K562 (cell line): ENCODE measurements around the gene ALG9. TPM values are rescaled to one million over a fixed set of nuclear protein-coding genes. Genes with fewer than 3 reads are reported as not detected.

Experiments used
- ATAC-seq: fragments of 200-7000 bp; cut with Tn5 transposase; 3 replicates; pipeline ENCODE4 v1.9.1; 2020; ENCODE audit warnings: moderate library complexity
- BruUV-seq: library from RNA; stranded (reverse); fragments of 400-500 nt; replicated peaks from 2 replicates; lab custom pipeline; 2021; lab: Mats Ljungman, UMichigan
- CTCF ChIA-PET: fragments of 300-600 bp; formaldehyde crosslinking; extraction: SDS; loops from one replicate; lab custom pipeline; 2021; ENCODE audit warnings: low intra/inter-chr PET ratio; lab: Yijun Ruan, JAX
- POLR2A ChIA-PET: fragments of 300-600, 350-650 bp; sonication (Branson Sonifier 250); formaldehyde crosslinking; extraction: SDS; loops from one replicate; lab custom pipeline; 2021; ENCODE audit warnings: antibody characterized with exemption, inconsistent platforms; lab: Yijun Ruan, JAX
- DNase-seq, 4 experiments: peaks; one replicate each; pipeline versions ENCODE4 v3.0.0 to v3.0.0-alpha.2; 2011 to 2018; ENCODE audit warnings: low spot score in 3 of 4, mixed read lengths in 3 of 4; ENCODE audit errors: extremely low read depth in 1 of 4
- FAIRE-seq: peaks from 2 replicates; lab custom pipeline; 2011; peaks lifted over from hg19 to GRCh38; lab: Jason Lieb, UNC
- H2AFZ ChIP-seq: 2 replicates; pipeline ENCODE4 v1.6.0; 2011; ENCODE audit warnings: low read depth, low read length, control low read depth, inconsistent platforms
- H3K27ac ChIP-seq: fragments of 200-600 bp; 3 replicates; pipeline ENCODE4 v1.8.0; 2011; ENCODE audit warnings: low read depth, mild to moderate bottlenecking, control low read depth, inconsistent platforms, low read length, moderate library complexity, mixed read lengths; ENCODE audit errors: extremely low read depth
- H3K27me3 ChIP-seq, 2 experiments: fragments of 300-600 bp in 1 of 2; 2 replicates in 1 of 2; 3 replicates in 1 of 2; pipeline versions ENCODE4 v1.6.0 to v1.8.0; 2011; ENCODE audit warnings: inconsistent platforms in 2 of 2, low read length in 2 of 2, mild to moderate bottlenecking in 1 of 2, mixed read lengths in 1 of 2, moderate library complexity in 1 of 2; ENCODE audit not compliant: control insufficient read depth in 2 of 2, insufficient read depth in 2 of 2
- H3K36me3 ChIP-seq: fragments of 300-600 bp; 3 replicates; pipeline ENCODE4 v1.8.0; 2011; ENCODE audit warnings: mild to moderate bottlenecking, low read length, inconsistent platforms; ENCODE audit not compliant: control insufficient read depth, insufficient read depth
- H3K4me1 ChIP-seq, 2 experiments: fragments of 200-600 bp in 1 of 2; replicated peaks in 1 of 2; 2 replicates in 1 of 2; 3 replicates in 1 of 2; pipeline versions ENCODE4 v1.5.1 to v1.8.0; 2011; ENCODE audit warnings: inconsistent platforms in 2 of 2, low read length in 2 of 2, mild to moderate bottlenecking in 1 of 2, mixed read lengths in 1 of 2, moderate library complexity in 1 of 2; ENCODE audit not compliant: control insufficient read depth in 2 of 2, insufficient read depth in 2 of 2
- H3K4me2 ChIP-seq: 2 replicates; pipeline ENCODE4 v1.6.1; 2011; ENCODE audit warnings: low read length, control low read depth, inconsistent platforms, mixed read lengths; ENCODE audit not compliant: insufficient read depth
- H3K4me3 ChIP-seq: fragments of 200-600 bp; sonication (generic), shearing (Covaris generic); 2 replicates; pipeline ENCODE4 v1.5.1; 2016; ENCODE audit warnings: control low read depth, inconsistent platforms
- H3K79me2 ChIP-seq: fragments of 200-600 bp; 3 replicates; pipeline ENCODE4 v1.8.0; 2011; ENCODE audit warnings: low read length, inconsistent platforms; ENCODE audit not compliant: control insufficient read depth, insufficient read depth
- H3K9ac ChIP-seq, 2 experiments: 2 replicates each; pipeline versions ENCODE4 v1.6.0 to v1.6.1; 2011; ENCODE audit warnings: low read depth in 2 of 2, low read length in 2 of 2, control low read depth in 1 of 2, inconsistent platforms in 1 of 2, mild to moderate bottlenecking in 1 of 2, mixed read lengths in 1 of 2; ENCODE audit not compliant: insufficient read depth in 1 of 2
- H3K9me1 ChIP-seq: one replicate; pipeline ENCODE4 v1.6.0; 2011; ENCODE audit warnings: inconsistent platforms, mild to moderate bottlenecking, low read length, moderate library complexity; ENCODE audit not compliant: control insufficient read depth, insufficient read depth
- H3K9me3 ChIP-seq: replicated peaks from 2 replicates; pipeline ENCODE4 v1.5.1; 2011; ENCODE audit warnings: low read depth, low read length, inconsistent platforms; ENCODE audit not compliant: control insufficient read depth, insufficient read depth
- H4K20me1 ChIP-seq: replicated peaks from 2 replicates; pipeline ENCODE4 v1.6.1; 2011; ENCODE audit warnings: low read length, inconsistent platforms, mixed read lengths; ENCODE audit not compliant: control insufficient read depth, insufficient read depth
- BRD9 ChIP-seq: fragments of 450-650 bp; IDR thresholded peaks from 2 replicates; pipeline ENCODE4 v1.6.1; 2018; ENCODE audit warnings: low read depth; ENCODE audit not compliant: partially characterized antibody
- CTCF ChIP-seq, 3 experiments: IDR thresholded peaks in 2 of 3; conservative IDR thresholded peaks in 1 of 3; 2 replicates each; pipeline ENCODE4 v1.5.1; 2011 to 2012; ENCODE audit warnings: low read length in 3 of 3, mild to moderate bottlenecking in 3 of 3, control low read depth in 2 of 3, improper control_type of control experiment in 1 of 3, inconsistent platforms in 1 of 3, low read depth in 1 of 3, mixed read lengths in 1 of 3, moderate library complexity in 1 of 3; ENCODE audit not compliant: insufficient read depth in 2 of 3
- DLX4 ChIP-seq: fragments of 250-450 bp; sonication (Bioruptor Pico); IDR thresholded peaks from 2 replicates; pipeline ENCODE4 v1.6.1; 2021; ENCODE audit warnings: mild to moderate bottlenecking
- GATA2 ChIP-seq: sonication (generic); formaldehyde crosslinking; IDR thresholded peaks from 2 replicates; pipeline ENCODE4 v1.4.0; 2020; ENCODE audit warnings: mild to moderate bottlenecking, missing genetic modification reagents
- GTF2E2 ChIP-seq: fragments of 200-800 bp; sonication (Bioruptor generic); IDR thresholded peaks from 2 replicates; pipeline ENCODE4 v1.6.1; 2016; ENCODE audit warnings: missing genetic modification characterization, missing compliant biosample characterization
- KLF10 ChIP-seq: fragments of 250-450 bp; sonication (Bioruptor Pico); IDR thresholded peaks from 2 replicates; pipeline ENCODE4 v1.6.1; 2021; ENCODE audit warnings: matching md5 sums
- NCOA4 ChIP-seq: fragments of 450-650 bp; IDR thresholded peaks from 2 replicates; pipeline ENCODE4 v1.6.1; 2018; ENCODE audit warnings: mild to moderate bottlenecking; ENCODE audit not compliant: partially characterized antibody
- RERE ChIP-seq: sonication (generic); formaldehyde crosslinking; IDR thresholded peaks from 2 replicates; pipeline ENCODE4 v1.8.0; 2023; ENCODE audit warnings: missing genetic modification reagents, mild to moderate bottlenecking, borderline replicate concordance
- TFAM ChIP-seq: fragments of 250-450 bp; sonication (Bioruptor Pico); conservative IDR thresholded peaks from 2 replicates; pipeline ENCODE4 v1.5.0; 2021; ENCODE audit warnings: mild to moderate bottlenecking, moderate library complexity
- TOE1 ChIP-seq, 2 experiments: fragments of 450-650 bp in 1 of 2; sonication (generic) in 1 of 2; formaldehyde crosslinking in 1 of 2; IDR thresholded peaks; 2 replicates each; pipeline versions ENCODE4 v1.7.1 to v1.8.0; 2016 to 2022; ENCODE audit warnings: borderline replicate concordance in 2 of 2, mild to moderate bottlenecking in 2 of 2, antibody characterized with exemption in 1 of 2, inconsistent platforms in 1 of 2, low read depth in 1 of 2, missing genetic modification reagents in 1 of 2, moderate library complexity in 1 of 2
- ZNF3 ChIP-seq: fragments of 250-450 bp; sonication (Bioruptor Pico); IDR thresholded peaks from 2 replicates; pipeline ENCODE4 v1.5.0; 2021; ENCODE audit warnings: mild to moderate bottlenecking, moderate library complexity
- ZNF311 ChIP-seq: fragments of 250-450 bp; sonication (Bioruptor Pico); IDR thresholded peaks from 2 replicates; pipeline ENCODE4 v1.4.0; 2020; ENCODE audit warnings: mild to moderate bottlenecking, moderate library complexity
- ZNF354B ChIP-seq: fragments of 250-450 bp; sonication (Bioruptor Pico); IDR thresholded peaks from 2 replicates; pipeline ENCODE4 v1.4.0; 2020
- ZNF766 ChIP-seq: fragments of 200-800 bp; sonication (Bioruptor generic); conservative IDR thresholded peaks from 2 replicates; pipeline ENCODE4 v1.6.1; 2016; ENCODE audit warnings: missing genetic modification characterization, missing compliant biosample characterization
- WGBS: fragments of 100-300 bp; shearing (Covaris generic); methylation state at CpG from one replicate; pipeline ENCODE4 v1.1.6; 2016; ENCODE audit warnings: low coverage, mixed read lengths; ENCODE audit not compliant: insufficient coverage; ENCODE audit errors: missing lambda C conversion rate; 5-methylcytosine and 5-hydroxymethylcytosine counted together
- in situ Hi-C: fragments of 300-500 bp; cut with MboI; formaldehyde crosslinking; loops from 4 replicates; pipeline ENCODE4 v1.15.0; 2018; ENCODE audit warnings: inconsistent platforms, mixed read lengths
- intact Hi-C: fragments of 100-400 bp; cut with micrococcal nuclease; formaldehyde crosslinking; loops from 2 replicates; pipeline ENCODE4 v1.14.2; 2022
- polyA plus RNA-seq, 8 experiments: library from polyadenylated mRNA; depleted of rRNA in 4 of 8; stranded (reverse) in 5 of 8; unstranded in 3 of 8; fragments of >200 nt; fragmentation: Nextera tagmentation in 2 of 8; fragmentation: Illumina TruSeq in 1 of 8; extraction: Ambion mirVana in 2 of 8; extraction: Trizol in 1 of 8; gene quantifications; 2 replicates each; pipeline versions ENCODE4 v1.2.1 to v1.2.3, GENCODE V29; 2011 to 2014; ENCODE audit warnings: inconsistent platforms in 1 of 8, missing spikeins in 1 of 8
- total RNA-seq, 7 experiments: library from RNA; depleted of rRNA in 6 of 7; stranded (reverse); fragments of >200 nt in 6 of 7; fragmentation: Illumina TruSeq in 2 of 7; extraction: Trizol in 2 of 7; gene quantifications; 2 replicates each; pipeline versions ENCODE4 v1.2.1 to v1.2.3, GENCODE V29; 2011 to 2021; ENCODE audit warnings: low replicate concordance in 1 of 7

Gene ALG9
- total and polyA plus RNA-seq, 9 of the 15 experiments (the other 6 are each of a cell fraction or from before 2014, with no cell fraction given), result 11.5 to 40.5 (median 24.9) TPM

GRCh38 chr11:111801135-111801534, 70.2 kb downstream of the ALG9 start (continued):
- no peak for TF ChIP-seq TFAM (CRISPR knock-in tag)

GRCh38 chr11:111798279-111798678, 73.1 kb downstream of the ALG9 start:
- no peak overlapping the region for H3K9ac ChIP-seq
- no peak overlapping the region for H3K27ac ChIP-seq
- H2AFZ ChIP-seq, result no peak overlapping the region
- in situ Hi-C loops (loop anchor here (10.0 kb wide), 1 partner anchor 343 kb away; no protein-coding TSS in a partner anchor), intact Hi-C loops (no loop called here)
- H4K20me1 ChIP-seq, result no peaks in the 10 kb centered on the region
- no peaks in the 10 kb centered on the region for H3K27me3 ChIP-seq
- BruUV-seq, result no TSS peak
- DNase-seq (no peak), FAIRE-seq (no peak), ATAC-seq (no peak)
- ChIA-PET CTCF (no interaction called here), POLR2A (no interaction called here)
- peaks cover 0 to 7% of the 10 kb centered on the region in 2 experiments; a peak in 2 of 5 replicates for H3K4me1 ChIP-seq
- no peaks in the 10 kb centered on the region for H3K9me3 ChIP-seq
- no peak overlapping the region for H3K4me3 ChIP-seq
- no peaks in the 10 kb centered on the region for H3K79me2 ChIP-seq
- no peaks in the 10 kb centered on the region for H3K9me1 ChIP-seq
- WGBS, result 91% methylated on average over 1 of the region's 1 CpG
- H3K4me2 ChIP-seq, result no peak overlapping the region
- peaks cover 4% of the 10 kb centered on the region; the same call in 1 of the 3 replicates for H3K36me3 ChIP-seq
- no peak for TF ChIP-seq GATA2
- no peak for TF ChIP-seq ZNF766
- no peak for TF ChIP-seq GTF2E2
- TF ChIP-seq ZNF3 (CRISPR knock-in tag), result no peak
- no peak for TF ChIP-seq NCOA4
- TF ChIP-seq DLX4 (CRISPR knock-in tag), result no peak
- no peak for TF ChIP-seq TOE1 (IDR thresholded peaks at IDR 0.05; ENCODE audit: borderline replicate concordance)
- no peak for TF ChIP-seq TOE1 (CRISPR knock-in tag; IDR thresholded peaks at IDR 0.05; ENCODE audit: borderline replicate concordance, low read depth)
- no peak for TF ChIP-seq ZNF354B (CRISPR knock-in tag)
- no peak for TF ChIP-seq CTCF (IDR thresholded peaks at IDR 0.05 in 2 of 3, conservative IDR thresholded peaks at IDR 0.05 in 1 of 3; ENCODE audit: insufficient read depth in 2 of 3, low read depth in 1 of 3, low read length in 3 of 3)
- TF ChIP-seq KLF10 (CRISPR knock-in tag), result no peak
- no peak for TF ChIP-seq RERE (CRISPR knock-in tag)
- TF ChIP-seq BRD9, result no peak
- no peak for TF ChIP-seq ZNF311 (CRISPR knock-in tag)
